ENCODE data around the gene NTSR1.

GRCh38 chr20:62706344-62706743, 2.3 kb upstream of the NTSR1 start:
- no peak for TF ChIP-seq CTCF (IDR thresholded peaks at IDR 0.05)
- TF ChIP-seq POLR2A (IDR thresholded peaks at IDR 0.05): no peak

Measured in right lobe of liver (tissue), 4 donors.